GM10266 (cell line): ENCODE results near the gene SHMT2.

Experiments
- DNase-seq: peaks from one replicate; pipeline ENCODE4 v3.0.0; 2012; ENCODE audit errors: extremely low spot score
- CTCF ChIP-seq: IDR thresholded peaks from 2 replicates; pipeline ENCODE4 v1.5.1; 2012; ENCODE audit warnings: mild to moderate bottlenecking, low read depth; ENCODE audit not compliant: control insufficient read depth, insufficient read depth; ENCODE audit errors: missing control alignments

SHMT2 gene

GRCh38 chr12:57204454-57204853 is 25.1 kb upstream of the SHMT2 start:
- no peak for DNase-seq
- no peak for TF ChIP-seq CTCF

- TF ChIP-seq CTCF: no peak
- no peak for DNase-seq
Observed at GRCh38 chr12:57205186-57205585, 24.3 kb upstream of the SHMT2 start.

- TF ChIP-seq CTCF: no peak
- DNase-seq: no peak
Observed at GRCh38 chr12:57205931-57206330, 23.6 kb upstream of the SHMT2 start.

GRCh38 chr12:57207731-57208630 is 21.5 kb upstream of the SHMT2 start:
- no peak for DNase-seq
- TF ChIP-seq CTCF: no peak

GRCh38 chr12:57208631-57209282 is 20.8 kb upstream of the SHMT2 start:
- TF ChIP-seq CTCF: no peak
- no peak for DNase-seq

GRCh38 chr12:57209916-57210315 is 19.6 kb upstream of the SHMT2 start:
- no peak for TF ChIP-seq CTCF
- no peak for DNase-seq

- no peak for TF ChIP-seq CTCF
- DNase-seq: no peak
Observed at GRCh38 chr12:57210461-57210860, 19.1 kb upstream of the SHMT2 start.
